NT2/D1 (cell line): Measurements from ENCODE around the gene RAB3GAP1.
"Not testable (repeated sequence)": the region's sequence is repeated elsewhere in the genome, so short reads cannot be mapped to it uniquely, and the experiment has no call there.

ENCODE experiments used
- YY1 ChIP-seq: IDR thresholded peaks from 2 replicates; pipeline ENCODE4 v1.6.1; 2011; ENCODE audit not compliant: insufficient read length, insufficient read depth
- ZNF274 ChIP-seq: IDR thresholded peaks from 2 replicates; pipeline ENCODE4 v1.6.1; 2011; ENCODE audit warnings: mild to moderate bottlenecking, low read depth, low read length

- not testable (repeated sequence) for TF ChIP-seq YY1, ZNF274
These were observed 53.6 kb downstream of the RAB3GAP1 start for GRCh38 chr2:135105513-135106316.
